ENCODE data around the gene CLDN7.

CLDN7 gene

DNA sequence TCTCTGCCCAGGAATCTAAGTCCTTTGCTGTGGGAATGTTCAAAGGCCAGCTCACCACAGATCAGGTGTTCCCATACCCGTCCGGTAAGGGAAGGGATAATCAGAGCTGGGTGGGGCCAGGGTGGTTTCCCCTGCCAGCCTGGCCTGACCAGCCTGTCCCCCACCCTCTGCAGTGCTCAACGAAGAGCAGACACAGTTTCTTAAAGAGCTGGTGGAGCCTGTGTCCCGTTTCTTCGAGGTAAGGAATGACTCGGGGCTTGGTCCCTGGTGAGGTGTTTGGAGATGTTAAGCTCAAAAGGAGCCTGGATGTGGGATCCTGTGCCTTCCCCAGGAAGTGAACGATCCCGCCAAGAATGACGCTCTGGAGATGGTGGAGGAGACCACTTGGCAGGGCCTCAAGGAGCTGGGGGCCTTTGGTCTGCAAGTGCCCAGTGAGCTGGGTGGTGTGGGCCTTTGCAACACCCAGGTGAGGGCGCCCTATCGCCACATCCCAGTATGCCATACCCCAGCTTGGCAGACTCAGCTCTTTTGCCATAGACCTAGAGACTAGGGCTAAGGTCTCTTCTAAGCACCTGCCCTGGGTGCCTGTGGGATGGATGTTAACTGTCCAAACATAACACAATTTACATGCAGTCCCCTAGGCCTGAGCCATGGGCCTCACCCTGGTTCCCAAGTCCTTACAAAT, 41.5 kb downstream of the CLDN7 start:
- DNase-seq (ENCODE audit: low read depth in 2 of 2): no peak

DNA sequence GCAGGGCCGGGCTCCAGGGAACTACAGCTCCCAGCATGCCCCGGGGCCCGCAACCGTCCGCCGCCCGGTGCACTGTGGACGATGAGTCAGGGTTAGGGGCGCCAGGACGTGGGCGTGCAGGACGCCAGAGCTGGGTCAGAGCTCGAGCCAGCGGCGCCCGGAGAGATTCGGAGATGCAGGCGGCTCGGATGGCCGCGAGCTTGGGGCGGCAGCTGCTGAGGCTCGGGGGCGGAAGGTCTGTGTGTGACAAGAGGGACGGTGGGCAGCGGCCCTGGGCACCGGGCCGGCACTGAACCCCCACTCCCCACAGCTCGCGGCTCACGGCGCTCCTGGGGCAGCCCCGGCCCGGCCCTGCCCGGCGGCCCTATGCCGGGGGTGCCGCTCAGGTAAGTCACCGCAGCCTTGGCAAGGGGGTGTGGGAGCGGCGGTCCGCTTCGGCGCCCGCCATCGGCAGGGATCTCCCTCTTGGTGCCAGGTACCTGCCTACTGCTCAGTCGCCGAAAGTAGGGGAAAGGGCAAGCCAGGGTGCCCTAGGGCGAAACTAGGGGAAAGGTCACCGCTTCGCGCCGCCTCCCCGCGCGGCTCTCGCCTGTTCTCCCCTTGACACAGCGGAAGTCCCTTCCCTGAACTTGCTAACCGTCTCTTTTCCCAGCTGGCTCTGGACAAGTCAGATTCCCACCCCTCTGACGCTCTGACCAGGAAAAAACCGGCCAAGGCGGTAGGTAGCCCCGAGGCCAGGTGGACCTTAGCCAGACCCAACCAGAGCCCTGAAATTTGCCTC, 42.3 kb downstream of the CLDN7 start, which contains the start of the genes ACADVL and DLG4:
Gene ACADVL (plus strand): TSS at position 127 of the 781 bp plus-strand sequence. CDS start 47 bp downstream, at position 174.
Gene DLG4 (minus strand): TSS at position 25 of the 781 bp plus-strand sequence.
- no peak for DNase-seq (ENCODE audit: low read depth in 2 of 2)

DNA sequence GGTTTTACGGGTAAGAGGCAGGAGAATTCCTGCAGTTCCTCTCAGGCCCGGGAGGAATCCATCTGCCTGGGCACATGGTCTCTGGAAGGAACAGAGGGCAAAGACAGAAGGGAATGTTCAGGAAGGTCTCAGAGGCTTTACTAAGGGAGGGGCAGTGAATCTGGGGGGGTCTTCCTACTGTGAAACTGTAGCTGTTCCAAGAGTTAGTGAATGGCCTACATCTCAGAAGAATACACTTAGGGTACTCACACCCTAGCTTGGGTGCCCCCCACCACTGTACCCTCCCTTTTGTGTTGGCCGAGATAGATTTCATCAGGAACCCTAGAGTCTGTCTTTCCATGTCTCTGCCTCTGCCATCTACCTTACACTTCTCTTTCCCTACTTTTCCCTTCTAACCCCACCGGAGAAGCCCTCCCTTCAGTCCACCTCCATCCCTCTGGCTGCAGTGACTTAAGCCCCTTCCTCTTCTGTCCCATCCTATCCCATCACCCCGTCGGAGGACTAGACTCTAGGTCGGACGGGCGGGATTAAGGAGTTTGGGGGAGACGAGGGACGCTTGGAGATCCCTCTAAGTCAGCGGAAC, 43.0 kb downstream of the CLDN7 start:
- DNase-seq (ENCODE audit: low read depth in 2 of 2): no peak

DNA sequence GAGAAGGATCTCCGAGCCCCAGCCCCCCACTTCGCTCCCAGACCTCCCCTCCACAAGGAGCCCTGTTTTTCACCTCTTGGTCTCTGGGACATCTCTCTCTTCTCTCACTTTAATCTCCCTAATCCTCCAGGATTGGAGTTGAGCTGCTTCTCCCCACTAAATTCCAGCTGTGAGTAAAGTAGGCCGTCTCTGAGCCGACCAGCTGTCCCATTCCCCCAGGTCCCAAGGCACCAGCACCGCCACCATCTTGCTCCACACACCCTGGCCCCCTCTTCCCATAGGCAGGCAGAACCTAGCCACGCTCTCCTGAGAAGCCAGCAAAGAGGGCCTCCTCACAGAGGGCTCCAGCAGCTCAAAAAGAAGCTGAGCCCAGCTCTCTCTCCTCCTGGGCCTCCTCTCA, 43.5 kb downstream of the CLDN7 start:
- no peak for DNase-seq (ENCODE audit: low read depth in 2 of 2)

DNA sequence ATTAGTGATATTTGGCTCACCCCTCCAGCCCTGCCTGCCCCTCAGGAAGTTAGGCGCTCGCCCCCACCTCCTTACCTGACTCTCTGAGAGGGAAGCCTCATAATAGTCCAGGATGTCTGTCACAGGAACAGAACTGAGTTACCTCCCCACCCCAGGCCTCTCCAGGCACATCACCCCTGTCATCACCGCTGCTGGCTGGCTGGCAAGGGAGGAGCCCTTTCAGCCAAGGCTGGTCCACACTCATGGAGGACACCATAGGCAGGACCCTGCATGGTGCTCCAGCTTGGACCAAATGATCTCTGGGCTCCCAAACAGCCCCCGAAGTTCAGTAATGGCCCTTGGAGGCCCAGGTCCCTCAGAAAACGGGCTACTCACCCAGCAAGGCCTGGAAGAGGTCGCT, 44.1 kb downstream of the CLDN7 start:
- DNase-seq (ENCODE audit: low read depth in 2 of 2): no peak

DNA sequence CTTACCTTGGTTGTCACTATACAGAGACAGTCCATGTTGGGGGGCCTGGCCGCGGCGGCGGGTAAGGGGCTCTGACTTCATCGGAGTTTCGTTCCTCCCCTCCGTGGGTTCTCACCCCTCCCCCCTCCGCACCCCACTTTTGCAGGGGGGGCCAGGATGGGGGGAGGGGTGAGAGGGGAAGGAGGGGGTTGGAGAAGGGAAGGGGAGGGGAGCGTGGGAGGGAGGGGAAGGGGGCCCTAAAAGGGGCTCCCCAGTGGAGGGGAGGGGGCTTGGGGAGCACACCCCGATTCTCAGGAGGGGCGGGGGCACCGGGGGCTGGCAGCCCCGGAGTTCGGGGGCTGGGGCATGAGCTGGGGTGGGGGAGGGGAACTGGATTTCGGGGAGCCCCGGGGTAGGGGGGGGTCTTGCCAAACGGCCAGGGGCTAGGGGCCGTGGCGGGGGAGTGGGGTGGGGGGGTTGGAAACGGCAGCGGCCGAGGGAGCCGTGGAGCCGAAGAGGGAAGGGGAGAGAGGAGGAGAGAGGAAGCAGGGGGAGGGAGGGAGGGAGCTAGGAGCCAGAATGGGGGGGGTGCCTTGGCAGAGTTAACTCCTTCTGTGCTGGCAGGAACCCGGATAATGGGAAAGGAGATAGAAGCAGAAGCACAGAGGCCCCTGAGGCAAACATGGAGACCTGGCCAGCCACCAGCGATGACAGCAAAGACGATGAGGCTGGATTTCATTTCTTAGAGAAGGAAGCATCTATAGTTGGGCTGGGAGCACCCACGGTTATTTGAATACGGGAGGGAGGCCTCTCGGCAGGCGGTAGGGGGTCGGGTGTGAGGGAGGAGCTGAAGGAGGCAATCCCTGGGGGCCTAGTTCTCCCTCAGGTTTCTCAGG, 44.9 kb downstream of the CLDN7 start:
- DNase-seq (ENCODE audit: low read depth in 2 of 2): no peak

GRCh38 chr17:7216242-7217112, 45.8 kb downstream of the CLDN7 start:
- DNase-seq (ENCODE audit: low read depth in 2 of 2): no peak

DNA sequence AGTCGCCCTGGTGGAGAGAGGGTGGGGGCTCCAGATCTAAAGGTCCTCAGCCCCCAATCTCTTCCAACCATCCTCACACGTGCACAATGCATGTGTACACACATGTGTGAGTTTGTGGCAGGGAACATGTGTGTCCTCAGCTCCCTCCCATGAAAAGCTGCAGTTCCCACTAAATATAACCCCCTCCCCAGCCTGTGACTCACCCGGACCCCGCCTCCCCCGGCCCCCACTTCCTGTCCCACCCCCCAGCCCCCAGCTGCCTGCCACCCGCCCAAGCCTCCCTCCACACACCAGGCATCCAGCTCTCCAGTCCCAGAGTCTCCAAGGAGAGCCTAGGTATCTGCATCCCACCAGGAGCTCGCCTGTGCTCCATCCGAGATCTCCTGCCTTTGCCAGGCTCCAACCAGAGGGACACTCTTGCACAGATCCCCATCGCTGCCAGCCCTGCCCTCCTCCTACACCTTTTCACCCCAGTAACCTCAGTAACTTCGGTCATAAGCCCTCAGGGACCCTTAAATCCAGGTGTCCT, 46.6 kb downstream of the CLDN7 start:
- no peak for DNase-seq (ENCODE audit: low read depth in 2 of 2)

GRCh38 chr17:7215136-7215638, 47.1 kb downstream of the CLDN7 start:
- no peak for DNase-seq (ENCODE audit: low read depth in 2 of 2)

- peak; percentile 97 to 98 for DNase-seq (ENCODE audit: low read depth in 2 of 2)
Measured at GRCh38 chr17:7214300-7215135, 47.8 kb downstream of the CLDN7 start.

DNA sequence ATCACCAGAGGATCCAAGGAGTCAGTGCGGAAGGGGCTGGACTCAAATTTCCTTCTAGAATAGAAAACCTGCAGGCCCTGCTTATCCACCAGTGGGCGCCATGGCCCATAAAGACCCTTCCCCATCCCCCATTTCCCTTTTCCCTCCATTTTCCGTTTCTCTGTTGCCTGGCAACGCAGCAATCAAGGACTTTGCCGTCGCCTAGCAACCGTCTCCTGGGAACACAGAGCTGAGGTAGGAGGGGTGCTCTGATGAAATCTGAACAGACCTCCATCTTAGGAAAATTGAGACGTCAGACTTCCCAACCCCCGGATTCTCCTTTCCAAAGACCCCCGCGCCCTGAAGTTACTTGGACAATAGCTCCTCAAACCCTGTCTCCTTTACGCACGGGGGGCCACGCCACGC, 48.4 kb downstream of the CLDN7 start:
- no peak for DNase-seq (ENCODE audit: low read depth in 2 of 2)

DNA sequence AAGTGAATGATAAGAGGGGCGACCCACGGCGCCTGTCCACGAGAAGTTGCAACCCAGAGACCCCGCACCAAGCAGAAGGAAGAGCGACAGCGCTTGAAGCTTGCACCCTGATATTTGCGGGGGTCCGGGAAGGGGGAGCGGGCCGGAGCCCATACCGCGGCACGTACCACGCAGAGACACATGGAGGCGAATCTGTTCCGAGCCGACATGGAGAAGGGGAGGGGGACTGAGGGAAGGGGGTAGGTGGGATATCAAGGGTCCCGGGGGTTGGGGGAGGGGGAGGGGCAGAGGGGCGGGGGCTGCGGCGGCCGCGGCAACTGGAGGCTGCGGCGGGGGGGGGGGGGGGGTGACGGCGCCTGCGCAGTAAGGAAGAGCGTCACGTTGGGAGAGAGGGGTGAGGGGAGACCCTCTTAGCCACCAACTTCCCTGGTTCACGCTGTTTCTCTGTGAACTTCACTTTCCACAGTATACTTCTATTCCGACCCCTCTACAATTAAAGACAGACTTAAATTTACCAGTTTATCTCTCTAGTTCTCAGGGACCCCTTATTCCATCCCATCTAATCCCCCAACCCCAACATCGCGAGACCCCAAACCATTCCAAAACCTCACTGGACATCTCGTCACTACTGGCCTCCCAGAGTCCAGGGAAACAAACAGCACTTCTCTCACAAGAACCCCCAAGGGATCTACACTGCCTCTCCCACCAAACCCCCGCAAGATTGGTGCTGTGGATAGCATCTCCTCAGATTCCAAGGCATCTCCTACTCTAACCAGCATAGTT, 50.6 kb downstream of the CLDN7 start:
- DNase-seq (ENCODE audit: low read depth in 2 of 2): no peak
